ENCODE measurements around the gene PLCL2.

Gene PLCL2

GRCh38 chr3:16884748-16885592 lies at the start of gene PLCL2:
PLCL2 (plus strand) TSS chr3:16884955; CDS start chr3:16885040, 85 bp downstream.
- peak; percentile 66 for DNase-seq

- DNase-seq: peak; percentile 35
Observed at GRCh38 chr3:16836505-16837237, 48.1 kb upstream of the PLCL2 start.

GRCh38 chr3:16837602-16838001 lies 47.2 kb upstream of the PLCL2 start:
- DNase-seq: no peak

GRCh38 chr3:16838561-16838960 lies 46.2 kb upstream of the PLCL2 start:
- DNase-seq: no peak

- DNase-seq: no peak
Observed at GRCh38 chr3:16839271-16840100, 45.3 kb upstream of the PLCL2 start.

GRCh38 chr3:16840101-16840424 lies 44.7 kb upstream of the PLCL2 start:
- peak; percentile 44 for DNase-seq

- no peak for DNase-seq
Observed at GRCh38 chr3:16841041-16841753, 43.6 kb upstream of the PLCL2 start.

- no peak for DNase-seq
Observed at GRCh38 chr3:16841904-16842271, 42.9 kb upstream of the PLCL2 start.

GRCh38 chr3:16842272-16843270 lies 42.2 kb upstream of the PLCL2 start:
- DNase-seq: no peak

- no peak for DNase-seq
Observed at GRCh38 chr3:16844222-16844621, 40.5 kb upstream of the PLCL2 start.

- no peak for DNase-seq
Observed at GRCh38 chr3:16844791-16845190, 40.0 kb upstream of the PLCL2 start.

GRCh38 chr3:16846373-16847080 lies 38.2 kb upstream of the PLCL2 start:
- DNase-seq: no peak

- DNase-seq: no peak
Observed at GRCh38 chr3:16848007-16848406, 36.7 kb upstream of the PLCL2 start.

- peak; percentile 14 for DNase-seq
Observed at GRCh38 chr3:16849229-16849628, 35.5 kb upstream of the PLCL2 start.

- peak; percentile 76 for DNase-seq
Observed at GRCh38 chr3:16849795-16850194, 35.0 kb upstream of the PLCL2 start.

GRCh38 chr3:16855497-16855896 lies 29.3 kb upstream of the PLCL2 start:
- DNase-seq: no peak

- no peak for DNase-seq
Observed at GRCh38 chr3:16860234-16860633, 24.5 kb upstream of the PLCL2 start.

- no peak for DNase-seq
Observed at GRCh38 chr3:16861432-16861831, 23.3 kb upstream of the PLCL2 start.

GRCh38 chr3:16864610-16865313 lies 20.0 kb upstream of the PLCL2 start:
- DNase-seq: peak; percentile 87

GRCh38 chr3:16865335-16865734 lies 19.4 kb upstream of the PLCL2 start:
- DNase-seq: peak; percentile 78
